Fibroblast of pulmonary artery (primary cell): ENCODE results near the gene DHDH.

Experiments
- DNase-seq: peaks from one replicate; pipeline ENCODE4 v3.0.0-alpha.2; 2010; ENCODE audit warnings: low read depth
- H3K4me3 ChIP-seq: replicated peaks from 2 replicates; pipeline ENCODE4 v1.5.1; 2011; ENCODE audit warnings: low read depth, mild to moderate bottlenecking, control low read depth, low read length, moderate library complexity
- TF ChIP-seq, protein P1 (sequence below): IDR thresholded peaks from 2 replicates; pipeline ENCODE4 v1.5.1; 2011; ENCODE audit warnings: mild to moderate bottlenecking, control low read depth, low read length, inconsistent platforms; ENCODE audit errors: missing control alignments

The DHDH gene

DNA sequence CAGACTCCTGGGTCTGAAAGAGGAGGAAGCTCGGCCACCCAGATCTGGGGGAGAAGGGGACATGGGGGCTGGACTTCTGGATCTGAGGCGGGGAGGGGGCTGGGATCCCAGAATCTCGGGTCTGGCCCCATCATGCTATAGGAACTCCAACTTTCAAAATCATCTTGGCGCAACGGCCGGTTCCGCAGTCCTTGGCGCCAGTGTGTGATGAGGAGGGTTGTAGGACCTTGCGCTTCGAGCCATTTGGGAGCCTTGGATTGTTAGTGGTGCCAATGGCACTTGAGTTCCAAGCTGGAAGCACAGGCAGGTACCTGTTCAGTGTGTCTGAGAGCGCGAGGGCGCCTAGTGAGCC is 60.5 kb downstream of the DHDH start:
- peak overlapping the region; percentile 97 for H3K4me3 ChIP-seq
- TF ChIP-seq, protein P1, sequence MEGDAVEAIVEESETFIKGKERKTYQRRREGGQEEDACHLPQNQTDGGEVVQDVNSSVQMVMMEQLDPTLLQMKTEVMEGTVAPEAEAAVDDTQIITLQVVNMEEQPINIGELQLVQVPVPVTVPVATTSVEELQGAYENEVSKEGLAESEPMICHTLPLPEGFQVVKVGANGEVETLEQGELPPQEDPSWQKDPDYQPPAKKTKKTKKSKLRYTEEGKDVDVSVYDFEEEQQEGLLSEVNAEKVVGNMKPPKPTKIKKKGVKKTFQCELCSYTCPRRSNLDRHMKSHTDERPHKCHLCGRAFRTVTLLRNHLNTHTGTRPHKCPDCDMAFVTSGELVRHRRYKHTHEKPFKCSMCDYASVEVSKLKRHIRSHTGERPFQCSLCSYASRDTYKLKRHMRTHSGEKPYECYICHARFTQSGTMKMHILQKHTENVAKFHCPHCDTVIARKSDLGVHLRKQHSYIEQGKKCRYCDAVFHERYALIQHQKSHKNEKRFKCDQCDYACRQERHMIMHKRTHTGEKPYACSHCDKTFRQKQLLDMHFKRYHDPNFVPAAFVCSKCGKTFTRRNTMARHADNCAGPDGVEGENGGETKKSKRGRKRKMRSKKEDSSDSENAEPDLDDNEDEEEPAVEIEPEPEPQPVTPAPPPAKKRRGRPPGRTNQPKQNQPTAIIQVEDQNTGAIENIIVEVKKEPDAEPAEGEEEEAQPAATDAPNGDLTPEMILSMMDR: no peak
- DNase-seq: no peak
